ENCODE results near the gene YTHDF1.

Gene YTHDF1

GRCh38 chr20:63194007-63194796, 21.7 kb downstream of the YTHDF1 start:
- TF ChIP-seq CTCF (IDR thresholded peaks at IDR 0.05): no peak
- H3K27me3 ChIP-seq: no peaks in the 10 kb centered on the region
- no peaks in the 10 kb centered on the region for H3K4me1 ChIP-seq (ENCODE audit: control insufficient read depth in 1 of 2, insufficient read depth in 1 of 2, low read depth in 1 of 2, low read length in 1 of 2)

GRCh38 chr20:63192721-63193120, 23.2 kb downstream of the YTHDF1 start:
- no peak for TF ChIP-seq CTCF (IDR thresholded peaks at IDR 0.05)
- H3K27me3 ChIP-seq: no peaks in the 10 kb centered on the region
- no peaks in the 10 kb centered on the region for H3K4me1 ChIP-seq (ENCODE audit: control insufficient read depth in 1 of 2, insufficient read depth in 1 of 2, low read depth in 1 of 2, low read length in 1 of 2)
- H3K4me3 ChIP-seq (ENCODE audit: low read depth in 1 of 2, low read length in 1 of 2): no peak overlapping the region
- H3K36me3 ChIP-seq: peaks cover 35% of the 10 kb centered on the region
- H3K27ac ChIP-seq: no peak overlapping the region
- peaks cover 6% of the 10 kb centered on the region for H3K9me3 ChIP-seq

More at GRCh38 chr20:63194007-63194796, 21.7 kb downstream of the YTHDF1 start:
- H3K9me3 ChIP-seq: peaks cover 6% of the 10 kb centered on the region
- no peak overlapping the region for H3K4me3 ChIP-seq (ENCODE audit: low read depth in 1 of 2, low read length in 1 of 2)
- no peak overlapping the region for H3K27ac ChIP-seq
- peaks cover 48% of the 10 kb centered on the region for H3K36me3 ChIP-seq

GRCh38 chr20:63191400-63191799, 24.5 kb downstream of the YTHDF1 start:
- Histone ChIP-seq H3K4me3 (ENCODE audit: low read depth in 1 of 2, low read length in 1 of 2) (no peak overlapping the region), H3K9me3 (peaks cover 6% of the 10 kb centered on the region), H3K4me1 (ENCODE audit: control insufficient read depth in 1 of 2, insufficient read depth in 1 of 2, low read depth in 1 of 2, low read length in 1 of 2) (no peaks in the 10 kb centered on the region), H3K27ac (no peak overlapping the region), H3K27me3 (no peaks in the 10 kb centered on the region), H3K36me3 (peaks cover 22% of the 10 kb centered on the region)
- TF ChIP-seq CTCF (IDR thresholded peaks at IDR 0.05): no peak

GRCh38 chr20:63190828-63191227, 25.1 kb downstream of the YTHDF1 start:
- H3K27me3 ChIP-seq: no peaks in the 10 kb centered on the region
- no peak for TF ChIP-seq CTCF (IDR thresholded peaks at IDR 0.05)
- no peak overlapping the region for H3K4me3 ChIP-seq (ENCODE audit: low read depth in 1 of 2, low read length in 1 of 2)
- H3K27ac ChIP-seq: no peak overlapping the region
- peaks cover 6% of the 10 kb centered on the region for H3K9me3 ChIP-seq
- no peaks in the 10 kb centered on the region for H3K4me1 ChIP-seq (ENCODE audit: control insufficient read depth in 1 of 2, insufficient read depth in 1 of 2, low read depth in 1 of 2, low read length in 1 of 2)
- H3K36me3 ChIP-seq: peaks cover 18% of the 10 kb centered on the region

GRCh38 chr20:63189846-63190559, 25.9 kb downstream of the YTHDF1 start:
- TF ChIP-seq CTCF (IDR thresholded peaks at IDR 0.05): no peak
- no peak overlapping the region for H3K4me3 ChIP-seq (ENCODE audit: low read depth in 1 of 2, low read length in 1 of 2)

More at GRCh38 chr20:63189846-63190559, 25.9 kb downstream of the YTHDF1 start:
- no peak overlapping the region for H3K27ac ChIP-seq
- peaks cover 10% of the 10 kb centered on the region for H3K36me3 ChIP-seq
- no peaks in the 10 kb centered on the region for H3K27me3 ChIP-seq
- no peaks in the 10 kb centered on the region for H3K4me1 ChIP-seq (ENCODE audit: control insufficient read depth in 1 of 2, insufficient read depth in 1 of 2, low read depth in 1 of 2, low read length in 1 of 2)
- peaks cover 2% of the 10 kb centered on the region for H3K9me3 ChIP-seq
